ENCODE data around the gene ATXN7L1. TPM values are rescaled to one million over a fixed set of nuclear protein-coding genes. Genes with fewer than 3 reads are reported as not detected.
A peak's percentile ranks its signal among the peaks of the same experiment; 100 is the strongest.

ATXN7L1 gene
- total RNA-seq, 4 donors from 2014 or later = 12.3 to 28.8 (median 21.0) TPM

DNA sequence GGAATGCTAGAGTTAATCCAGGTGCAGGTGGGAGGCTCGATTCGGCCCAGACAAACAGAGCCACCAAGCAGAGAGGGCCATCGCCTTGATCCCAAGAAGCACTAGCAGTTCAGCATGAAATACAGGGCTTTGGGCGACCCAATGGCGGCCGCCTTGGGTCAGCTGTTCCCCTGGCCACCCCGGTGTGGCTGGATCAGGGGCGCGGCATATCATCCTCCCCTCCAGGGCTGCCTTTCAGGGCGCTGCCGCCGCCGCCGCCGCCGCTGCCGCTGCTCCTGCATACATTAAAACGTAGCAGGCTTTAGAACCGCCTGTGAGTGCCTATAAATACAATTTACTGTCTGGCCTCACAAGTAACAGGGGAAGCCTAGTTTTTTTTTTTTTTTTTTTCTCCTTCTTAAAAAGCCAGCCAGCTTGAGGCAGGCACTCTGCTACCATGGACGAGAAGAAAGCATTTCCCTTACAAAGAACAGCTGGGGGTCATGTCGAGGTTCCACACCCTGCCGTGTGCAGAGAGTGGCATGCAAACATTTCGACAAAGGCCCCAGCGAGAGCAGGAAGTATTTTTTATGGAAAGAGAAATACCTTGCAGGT is 237.4 kb downstream of the ATXN7L1 start:
- 59% methylated on average over 24 of the region's 24 CpGs; no CpG with 5 or more reads in 1 of the 2 donors for WGBS, 2 donors (ENCODE audit: low coverage in 1 of 2)
- peaks cover 0 to 9% (median 6%) of the 10 kb centered on the region in 4 donors for H3K4me1 ChIP-seq
- H3K27ac ChIP-seq = peak overlapping the region in 3 of 4 donors; percentile 56 to 58 (median 57)
- intact Hi-C loops (cut with DNase I; ENCODE audit: low total_unique reads) = no loop called here
- H3K36me3 ChIP-seq = no peaks in the 10 kb centered on the region
- DNase-seq = peak; percentile 29
- H3K9me3 ChIP-seq = no peaks in the 10 kb centered on the region
- in situ Hi-C loops (cut with MboI; ENCODE audit: low pct_ligation_motif_present in 1 of 4, low pct_unique_long_range_greater_than_20kb in 1 of 4, low sequenced_read_pairs in 3 of 4) = no loop called here
- H3K4me3 ChIP-seq = peak overlapping the region in 1 of 4 donors; percentile 12
- no peaks in the 10 kb centered on the region for H3K27me3 ChIP-seq
- TF ChIP-seq, protein P1, sequence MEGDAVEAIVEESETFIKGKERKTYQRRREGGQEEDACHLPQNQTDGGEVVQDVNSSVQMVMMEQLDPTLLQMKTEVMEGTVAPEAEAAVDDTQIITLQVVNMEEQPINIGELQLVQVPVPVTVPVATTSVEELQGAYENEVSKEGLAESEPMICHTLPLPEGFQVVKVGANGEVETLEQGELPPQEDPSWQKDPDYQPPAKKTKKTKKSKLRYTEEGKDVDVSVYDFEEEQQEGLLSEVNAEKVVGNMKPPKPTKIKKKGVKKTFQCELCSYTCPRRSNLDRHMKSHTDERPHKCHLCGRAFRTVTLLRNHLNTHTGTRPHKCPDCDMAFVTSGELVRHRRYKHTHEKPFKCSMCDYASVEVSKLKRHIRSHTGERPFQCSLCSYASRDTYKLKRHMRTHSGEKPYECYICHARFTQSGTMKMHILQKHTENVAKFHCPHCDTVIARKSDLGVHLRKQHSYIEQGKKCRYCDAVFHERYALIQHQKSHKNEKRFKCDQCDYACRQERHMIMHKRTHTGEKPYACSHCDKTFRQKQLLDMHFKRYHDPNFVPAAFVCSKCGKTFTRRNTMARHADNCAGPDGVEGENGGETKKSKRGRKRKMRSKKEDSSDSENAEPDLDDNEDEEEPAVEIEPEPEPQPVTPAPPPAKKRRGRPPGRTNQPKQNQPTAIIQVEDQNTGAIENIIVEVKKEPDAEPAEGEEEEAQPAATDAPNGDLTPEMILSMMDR (IDR thresholded peaks at IDR 0.05) = no peak
- TF ChIP-seq POLR2A (IDR thresholded peaks at IDR 0.05) (no peak), POLR2AphosphoS5 (IDR thresholded peaks at IDR 0.05) (no peak), EP300 (IDR thresholded peaks at IDR 0.05; ENCODE audit: low read depth) (no peak)

DNA sequence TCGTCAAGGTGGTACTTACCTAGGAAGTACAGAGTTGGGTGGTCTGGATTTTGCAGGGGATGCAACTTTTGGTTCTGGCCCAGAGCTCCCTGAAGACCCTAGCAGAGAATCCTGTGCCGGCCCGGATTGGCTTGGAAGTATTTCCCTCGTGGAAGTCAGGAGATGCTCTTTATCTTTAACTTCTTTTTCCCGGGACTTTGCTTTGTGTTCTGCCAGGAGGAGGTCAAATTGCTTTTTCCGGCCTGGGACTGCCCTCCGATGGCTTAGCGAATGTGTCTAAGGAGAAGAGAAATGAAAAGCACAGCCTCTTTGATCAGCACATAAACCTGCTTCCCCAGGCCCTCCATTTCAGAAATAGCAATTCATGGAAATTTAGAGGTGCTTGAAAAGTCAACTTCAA is 238.1 kb downstream of the ATXN7L1 start:
- H3K4me3 ChIP-seq = no peak overlapping the region
- no peak for TF ChIP-seq POLR2AphosphoS5 (IDR thresholded peaks at IDR 0.05)
- no peak for DNase-seq
- in situ Hi-C loops (cut with MboI; ENCODE audit: low pct_ligation_motif_present in 1 of 4, low pct_unique_long_range_greater_than_20kb in 1 of 4, low sequenced_read_pairs in 3 of 4) (no loop called here), intact Hi-C loops (cut with DNase I; ENCODE audit: low total_unique reads) (no loop called here)
- WGBS, 2 donors (ENCODE audit: low coverage in 1 of 2) = 89 to 100% methylated on average over 2 to 8 of the region's 8 CpGs
- peak overlapping the region in 1 of 4 donors; percentile 58 for H3K27ac ChIP-seq
- H3K4me1 ChIP-seq = peaks cover 0 to 9% (median 6%) of the 10 kb centered on the region in 4 donors
- no peaks in the 10 kb centered on the region for H3K27me3 ChIP-seq
- no peaks in the 10 kb centered on the region for H3K9me3 ChIP-seq
- no peaks in the 10 kb centered on the region for H3K36me3 ChIP-seq

DNA sequence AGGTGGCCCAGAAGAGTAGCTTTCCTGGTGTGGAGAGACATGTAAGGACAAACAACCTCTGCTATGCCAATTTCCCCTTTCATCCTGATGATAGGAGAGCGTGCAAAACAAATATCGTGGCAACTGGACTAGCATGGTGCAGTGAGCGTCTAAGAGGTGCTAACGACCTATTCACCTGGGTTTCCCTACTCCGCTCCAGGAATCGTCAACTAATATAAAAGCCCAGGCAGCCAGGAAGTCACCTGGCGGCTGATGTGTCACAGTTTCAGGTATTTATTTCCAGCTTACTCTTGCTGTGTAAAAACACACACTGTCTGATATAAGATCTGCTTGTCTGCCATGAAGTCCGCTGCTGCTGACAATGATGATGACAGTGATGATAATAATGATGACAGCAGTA is 238.6 kb downstream of the ATXN7L1 start:
- WGBS, 2 donors (ENCODE audit: low coverage in 1 of 2) = 94 to 100% methylated on average over 8 of the region's 8 CpGs
- peaks cover 0 to 9% (median 6%) of the 10 kb centered on the region in 4 donors for H3K4me1 ChIP-seq
- intact Hi-C loops (cut with DNase I; ENCODE audit: low total_unique reads) (no loop called here), in situ Hi-C loops (cut with MboI; ENCODE audit: low pct_ligation_motif_present in 1 of 4, low pct_unique_long_range_greater_than_20kb in 1 of 4, low sequenced_read_pairs in 3 of 4) (no loop called here)
- no peak for DNase-seq
- no peak overlapping the region for H3K27ac ChIP-seq
- TF ChIP-seq POLR2A (IDR thresholded peaks at IDR 0.05) (no peak), EP300 (IDR thresholded peaks at IDR 0.05; ENCODE audit: low read depth) (no peak), POLR2AphosphoS5 (IDR thresholded peaks at IDR 0.05) (no peak)
- TF ChIP-seq, protein P1 (IDR thresholded peaks at IDR 0.05) = no peak
- no peaks in the 10 kb centered on the region for H3K27me3 ChIP-seq
- H3K36me3 ChIP-seq = no peaks in the 10 kb centered on the region
- H3K4me3 ChIP-seq = no peak overlapping the region
- no peaks in the 10 kb centered on the region for H3K9me3 ChIP-seq

DNA sequence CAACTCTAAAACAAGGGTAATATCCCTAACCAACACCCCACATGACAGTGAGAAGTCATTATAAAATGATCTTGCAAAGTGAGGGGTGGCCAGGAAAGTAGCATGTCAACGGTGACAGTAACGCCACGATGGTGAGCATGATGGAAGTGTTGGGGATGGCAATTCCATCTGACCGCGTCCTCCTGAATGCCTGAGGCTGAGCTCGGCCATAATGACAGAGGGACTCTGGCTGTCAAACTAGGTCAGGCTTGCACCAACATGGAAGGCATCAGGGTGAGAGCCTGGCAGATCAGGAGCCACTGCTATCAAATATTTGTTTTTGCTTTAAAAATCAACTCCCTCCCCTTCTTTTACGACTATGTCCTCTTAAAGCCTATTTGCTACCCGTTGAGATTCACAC is 239.4 kb downstream of the ATXN7L1 start:
- no peak overlapping the region for H3K27ac ChIP-seq
- intact Hi-C loops (cut with DNase I; ENCODE audit: low total_unique reads) = no loop called here
- no peaks in the 10 kb centered on the region for H3K36me3 ChIP-seq
- no peak overlapping the region for H3K4me3 ChIP-seq
- TF ChIP-seq, protein P1 (IDR thresholded peaks at IDR 0.05) = no peak
- peaks cover 0 to 9% (median 6%) of the 10 kb centered on the region in 4 donors for H3K4me1 ChIP-seq
- DNase-seq = no peak
- 83 to 89% methylated on average over 7 to 8 of the region's 8 CpGs for WGBS, 2 donors (ENCODE audit: low coverage in 1 of 2)
- H3K9me3 ChIP-seq = no peaks in the 10 kb centered on the region
- no peaks in the 10 kb centered on the region for H3K27me3 ChIP-seq
- in situ Hi-C loops (cut with MboI; ENCODE audit: low pct_ligation_motif_present in 1 of 4, low pct_unique_long_range_greater_than_20kb in 1 of 4, low sequenced_read_pairs in 3 of 4) = no loop called here

DNA sequence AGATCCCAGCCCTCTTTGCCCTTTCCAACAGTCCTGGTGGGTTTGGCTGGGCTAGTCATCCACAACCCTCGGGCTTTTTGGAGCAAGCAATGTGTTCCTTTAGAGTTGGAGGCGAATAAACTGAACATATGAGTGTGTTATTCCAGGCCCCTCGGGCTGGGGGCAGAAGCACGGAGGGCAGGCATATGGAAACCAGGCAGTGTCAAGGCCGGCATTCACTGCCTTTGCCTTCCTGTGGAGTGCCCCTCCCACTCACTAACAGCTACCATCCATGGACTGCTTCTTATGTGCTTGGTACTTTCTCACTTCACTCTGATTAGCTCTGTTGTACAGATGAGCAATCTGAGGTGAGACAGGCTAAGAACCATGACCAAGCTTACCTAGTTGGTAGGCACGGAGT is 241.2 kb downstream of the ATXN7L1 start:
- intact Hi-C loops (cut with DNase I; ENCODE audit: low total_unique reads) = no loop called here
- no peak for DNase-seq
- H3K27ac ChIP-seq = no peak overlapping the region
- H3K27me3 ChIP-seq = no peaks in the 10 kb centered on the region
- WGBS, 2 donors (ENCODE audit: low coverage in 1 of 2) = 95% methylated on average over 6 of the region's 6 CpGs; no CpG with 5 or more reads in 1 of the 2 donors
- TF ChIP-seq EP300 (IDR thresholded peaks at IDR 0.05; ENCODE audit: low read depth) (no peak), POLR2A (IDR thresholded peaks at IDR 0.05) (no peak), POLR2AphosphoS5 (IDR thresholded peaks at IDR 0.05) (no peak)
- TF ChIP-seq, protein P1 (IDR thresholded peaks at IDR 0.05) = no peak
- no peaks in the 10 kb centered on the region for H3K9me3 ChIP-seq
- H3K4me3 ChIP-seq = no peak overlapping the region
- H3K4me1 ChIP-seq = peaks cover 0 to 9% (median 6%) of the 10 kb centered on the region in 4 donors
- H3K36me3 ChIP-seq = no peaks in the 10 kb centered on the region
- in situ Hi-C loops (cut with MboI; ENCODE audit: low pct_ligation_motif_present in 1 of 4, low pct_unique_long_range_greater_than_20kb in 1 of 4, low sequenced_read_pairs in 3 of 4) = no loop called here
